ENCODE results near the gene NCAPD2. TPM values are rescaled to one million over a fixed set of nuclear protein-coding genes. Genes with fewer than 3 reads are reported as not detected.

The NCAPD2 gene
- total and polyA plus RNA-seq, 7 experiments from 2014 or later = 24.4 to 121 (median 38.4) TPM

GRCh38 chr12:6573001-6573400, 79.1 kb downstream of the NCAPD2 start:
- Mint-ChIP-seq H3K4me1 (peaks cover 0 to 29% (median 22%) of the 10 kb centered on the region in 7 donors), H3K36me3 (peaks cover 15 to 43% (median 29%) of the 10 kb centered on the region in 5 donors), H3K9me3 (peaks cover 0 to 1% (median 0%) of the 10 kb centered on the region in 11 donors), H3K27ac (peak overlapping the region in 4 of 9 donors; percentile 32 to 57 (median 54)), H3K27me3 (no peaks in the 10 kb centered on the region), H3K4me3 (no peak overlapping the region)
- intact Hi-C loops (cut with micrococcal nuclease) = no loop called here
- Histone ChIP-seq H3K36me3 (ENCODE audit: control insufficient read depth in 2 of 3, insufficient read depth in 3 of 3, low read length in 3 of 3) (peaks cover 11 to 73% (median 27%) of the 10 kb centered on the region in 3 experiments), H3K9me3 (ENCODE audit: control insufficient read depth in 2 of 3, low read length in 3 of 3) (no peaks in the 10 kb centered on the region), H3K4me1 (ENCODE audit: control insufficient read depth in 2 of 2, insufficient read depth in 2 of 2, low read length in 2 of 2) (peaks cover 0 to 4% of the 10 kb centered on the region in 2 donors), H3K27ac (ENCODE audit: low read depth, low read length) (no peak overlapping the region), H3K4me3 (ENCODE audit: low read length) (no peak overlapping the region), H3K27me3 (ENCODE audit: control insufficient read depth in 2 of 2, insufficient read depth in 2 of 2, low read length in 2 of 2) (no peaks in the 10 kb centered on the region)
- POLR2A ChIA-PET = interaction anchor here (0.6 to 0.8 kb wide), 2 partner anchors 19 to 76 kb away, joined by 3 read pairs; no protein-coding TSS in a partner anchor
- CTCF ChIA-PET = interaction anchor here (0.6 to 1.1 kb wide), 2 partner anchors 11 to 66 kb away, joined by 3 to 4 read pairs; no protein-coding TSS in a partner anchor
- DNase-seq (no peak), ATAC-seq (no peak)

DNA sequence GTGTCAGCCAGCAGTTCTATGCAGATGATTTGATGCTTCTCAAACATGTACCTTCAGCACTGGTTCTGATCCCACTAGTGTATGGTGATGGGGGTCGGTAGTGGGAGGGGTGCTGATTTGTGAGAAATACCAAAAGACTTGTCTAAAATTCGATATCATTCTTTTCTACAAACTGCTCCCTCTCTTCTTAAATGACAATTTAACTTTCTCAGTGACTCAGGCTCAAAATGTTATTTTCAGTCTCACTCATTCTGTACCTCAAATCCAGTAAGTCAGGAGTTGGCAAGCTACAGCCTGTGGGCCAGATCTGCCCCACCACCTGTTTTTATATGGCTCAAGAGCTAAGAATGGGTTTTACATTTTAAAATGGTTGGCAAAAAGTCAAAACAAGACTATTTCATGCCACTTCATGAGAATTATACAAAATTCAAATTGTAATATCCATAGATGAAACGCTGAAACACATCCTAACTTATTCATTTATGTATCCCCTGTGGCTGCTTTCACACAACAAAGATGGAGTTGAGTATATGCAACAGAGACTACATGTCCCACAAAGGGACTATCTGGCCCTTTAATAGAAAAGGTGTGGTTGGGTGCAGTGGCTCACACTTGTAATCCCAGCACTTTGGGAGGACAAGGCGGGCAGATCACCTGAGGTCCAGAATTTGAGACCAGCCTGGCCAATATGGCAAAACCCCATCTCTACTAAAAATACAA, 80.8 kb downstream of the NCAPD2 start:
- intact Hi-C loops (cut with micrococcal nuclease) = no loop called here
- H3K36me3 Mint-ChIP-seq = peaks cover 18 to 50% (median 29%) of the 10 kb centered on the region in 5 donors
- no peaks in the 10 kb centered on the region for H3K27me3 Mint-ChIP-seq
- peaks cover 11 to 82% (median 35%) of the 10 kb centered on the region in 3 experiments for H3K36me3 ChIP-seq (ENCODE audit: control insufficient read depth in 2 of 3, insufficient read depth in 3 of 3, low read length in 3 of 3)
- no peaks in the 10 kb centered on the region for H3K27me3 ChIP-seq (ENCODE audit: control insufficient read depth in 2 of 2, insufficient read depth in 2 of 2, low read length in 2 of 2)
- no peak overlapping the region for H3K27ac ChIP-seq (ENCODE audit: low read depth, low read length)
- ChIA-PET CTCF (no interaction called here), POLR2A (interaction anchor here (0.5 to 0.6 kb wide), 2 partner anchors 159 to 170 kb away, joined by 3 to 4 read pairs; no protein-coding TSS in a partner anchor)
- ATAC-seq = no peak
- peak overlapping the region in 8 of 9 donors; percentile 6 to 81 (median 44) for H3K27ac Mint-ChIP-seq
- no peaks in the 10 kb centered on the region for H3K9me3 Mint-ChIP-seq
- no peak overlapping the region for H3K4me3 Mint-ChIP-seq
- H3K4me1 ChIP-seq (ENCODE audit: control insufficient read depth in 2 of 2, insufficient read depth in 2 of 2, low read length in 2 of 2) = no peaks in the 10 kb centered on the region
- peaks cover 0 to 21% (median 13%) of the 10 kb centered on the region in 7 donors for H3K4me1 Mint-ChIP-seq
- DNase-seq = no peak
- no peaks in the 10 kb centered on the region for H3K9me3 ChIP-seq (ENCODE audit: control insufficient read depth in 2 of 3, low read length in 3 of 3)
- H3K4me3 ChIP-seq (ENCODE audit: low read length) = no peak overlapping the region

- Mint-ChIP-seq H3K9me3 (no peaks in the 10 kb centered on the region), H3K27me3 (no peaks in the 10 kb centered on the region), H3K4me1 (peaks cover 0 to 13% (median 6%) of the 10 kb centered on the region in 7 donors), H3K36me3 (peaks cover 18 to 50% (median 29%) of the 10 kb centered on the region in 5 donors), H3K4me3 (no peak overlapping the region), H3K27ac (peak overlapping the region in 5 of 9 donors; percentile 3 to 69 (median 66))
- intact Hi-C loops (cut with micrococcal nuclease) = no loop called here
- ChIA-PET CTCF (interaction anchor here (0.6 kb wide), 1 partner anchor 247 kb away, joined by 3 read pairs; no protein-coding TSS in a partner anchor), POLR2A (interaction anchor here (0.7 to 1.2 kb wide), 3 partner anchors 9 to 214 kb away, joined by 3 to 6 read pairs (median 5); no protein-coding TSS in a partner anchor)
- no peaks in the 10 kb centered on the region for H3K27me3 ChIP-seq (ENCODE audit: control insufficient read depth in 2 of 2, insufficient read depth in 2 of 2, low read length in 2 of 2)
- no peak for DNase-seq
- no peak overlapping the region for H3K4me3 ChIP-seq (ENCODE audit: low read length)
- ATAC-seq = no peak
- no peak overlapping the region for H3K27ac ChIP-seq (ENCODE audit: low read depth, low read length)
- H3K9me3 ChIP-seq (ENCODE audit: control insufficient read depth in 2 of 3, low read length in 3 of 3) = no peaks in the 10 kb centered on the region
- H3K4me1 ChIP-seq (ENCODE audit: control insufficient read depth in 2 of 2, insufficient read depth in 2 of 2, low read length in 2 of 2) = no peaks in the 10 kb centered on the region
- peaks cover 11 to 84% (median 35%) of the 10 kb centered on the region in 3 experiments for H3K36me3 ChIP-seq (ENCODE audit: control insufficient read depth in 2 of 3, insufficient read depth in 3 of 3, low read length in 3 of 3)
Observed at GRCh38 chr12:6575648-6576047, 81.7 kb downstream of the NCAPD2 start.

Other genes starting within 250 kb of the NCAPD2 start
- gene PLEKHG6, start 183.4 kb upstream of the NCAPD2 start, total RNA-seq = not detected
- 1 to 10 TPM in 1 of 2 donors, under 1 TPM in 1; 0.15 to 1.3 TPM for gene PLEKHG6, start 183.4 kb upstream of the NCAPD2 start, polyA plus RNA-seq
- gene TNFRSF1A, start 152.0 kb upstream of the NCAPD2 start, total RNA-seq = 10 to 100 TPM; 40.9 to 99.4 (median 67.3) TPM
- 10 to 100 TPM; 24.1 to 46.3 TPM for gene TNFRSF1A, start 152.0 kb upstream of the NCAPD2 start, polyA plus RNA-seq
- gene SCNN1A, start 118.5 kb upstream of the NCAPD2 start, total RNA-seq = 1 to 10 TPM in 4 of 5 experiments, under 1 TPM in 1; 0.22 to 5.3 (median 3.6) TPM
- 1 to 10 TPM in 1 of 2 donors, under 1 TPM in 1; 0.84 to 1.2 TPM for gene SCNN1A, start 118.5 kb upstream of the NCAPD2 start, polyA plus RNA-seq
- gene LTBR, start 109.9 kb upstream of the NCAPD2 start, total RNA-seq = 10 to 100 TPM in 1 of 5 experiments, 1 to 10 TPM in 3, under 1 TPM in 1; 0.34 to 25.2 (median 2.2) TPM
- gene LTBR, start 109.9 kb upstream of the NCAPD2 start, polyA plus RNA-seq = not detected
- 100 to 1,000 TPM in 4 of 5 experiments, 10 to 100 TPM in 1; 74.1 to 217 (median 130) TPM for gene CD27, start 49.1 kb upstream of the NCAPD2 start, total RNA-seq
- gene CD27, start 49.1 kb upstream of the NCAPD2 start, polyA plus RNA-seq = 100 to 1,000 TPM; 560 to 590 TPM
- gene TAPBPL, start 42.1 kb upstream of the NCAPD2 start, total RNA-seq = 10 to 100 TPM; 23.0 to 65.4 (median 52.9) TPM
- 100 to 1,000 TPM in 1 of 2 donors, 10 to 100 TPM in 1; 48.7 to 104 TPM for gene TAPBPL, start 42.1 kb upstream of the NCAPD2 start, polyA plus RNA-seq
- gene VAMP1, start 23.4 kb upstream of the NCAPD2 start, total RNA-seq = 100 to 1,000 TPM in 2 of 5 experiments, 10 to 100 TPM in 3; 38.7 to 123 (median 47.9) TPM
- 10 to 100 TPM; 10.9 to 14.0 TPM for gene VAMP1, start 23.4 kb upstream of the NCAPD2 start, polyA plus RNA-seq
- gene MRPL51, start 840 bp upstream of the NCAPD2 start, total RNA-seq = 100 to 1,000 TPM in 1 of 5 experiments, 10 to 100 TPM in 4; 22.5 to 208 (median 80.9) TPM
- gene MRPL51, start 840 bp upstream of the NCAPD2 start, polyA plus RNA-seq = 100 to 1,000 TPM; 204 to 220 TPM
- gene GAPDH, start 40.4 kb downstream of the NCAPD2 start, total RNA-seq = 1,000 to 10,000 TPM in 1 of 5 experiments, 100 to 1,000 TPM in 4; 330 to 4,503 (median 379) TPM
- gene GAPDH, start 40.4 kb downstream of the NCAPD2 start, polyA plus RNA-seq = 1,000 to 10,000 TPM; 1,202 to 1,413 TPM
- gene IFFO1, start 61.9 kb downstream of the NCAPD2 start, total RNA-seq = 10 to 100 TPM; 28.2 to 55.9 (median 45.9) TPM
- 10 to 100 TPM in 1 of 2 donors, 1 to 10 TPM in 1; 5.4 to 11.4 TPM for gene IFFO1, start 61.9 kb downstream of the NCAPD2 start, polyA plus RNA-seq
- 100 to 1,000 TPM in 1 of 5 experiments, 10 to 100 TPM in 4; 74.4 to 102 (median 87.6) TPM for gene NOP2, start 74.2 kb downstream of the NCAPD2 start, total RNA-seq
- 10 to 100 TPM; 24.2 to 53.7 TPM for gene NOP2, start 74.2 kb downstream of the NCAPD2 start, polyA plus RNA-seq
- gene CHD4, start 113.3 kb downstream of the NCAPD2 start, total RNA-seq = 100 to 1,000 TPM; 246 to 387 (median 267) TPM
- 10 to 100 TPM; 41.8 to 91.4 TPM for gene CHD4, start 113.3 kb downstream of the NCAPD2 start, polyA plus RNA-seq
- 1 to 10 TPM; 3.3 to 8.3 (median 6.4) TPM for gene LPAR5, start 141.9 kb downstream of the NCAPD2 start, total RNA-seq
- gene LPAR5, start 141.9 kb downstream of the NCAPD2 start, polyA plus RNA-seq = 1 to 10 TPM; 6.6 to 6.9 TPM
- 10 to 100 TPM in 2 of 5 experiments, 1 to 10 TPM in 3; 2.3 to 23.0 (median 6.6) TPM for gene ACRBP, start 153.3 kb downstream of the NCAPD2 start, total RNA-seq
- 1 to 10 TPM in 1 of 2 donors, under 1 TPM in 1; 0.27 to 1.1 TPM for gene ACRBP, start 153.3 kb downstream of the NCAPD2 start, polyA plus RNA-seq
- gene ING4, start 169.0 kb downstream of the NCAPD2 start, total RNA-seq = 100 to 1,000 TPM in 1 of 5 experiments, 10 to 100 TPM in 4; 33.1 to 101 (median 39.6) TPM
- 100 to 1,000 TPM; 103 to 106 TPM for gene ING4, start 169.0 kb downstream of the NCAPD2 start, polyA plus RNA-seq
- 10 to 100 TPM; 62.8 to 98.2 (median 85.4) TPM for gene ZNF384, start 195.3 kb downstream of the NCAPD2 start, total RNA-seq
- gene ZNF384, start 195.3 kb downstream of the NCAPD2 start, polyA plus RNA-seq = 10 to 100 TPM; 23.8 to 36.8 TPM
- 1 to 10 TPM in 3 of 5 experiments, under 1 TPM in 1, not detected in 1; 0.64 to 1.7 (median 1.2) TPM for gene PIANP, start 206.7 kb downstream of the NCAPD2 start, total RNA-seq
- under 1 TPM; 0.22 to 0.53 TPM for gene PIANP, start 206.7 kb downstream of the NCAPD2 start, polyA plus RNA-seq
- 10 to 100 TPM; 21.9 to 38.7 (median 30.1) TPM for gene COPS7A, start 229.9 kb downstream of the NCAPD2 start, total RNA-seq
- gene COPS7A, start 229.9 kb downstream of the NCAPD2 start, polyA plus RNA-seq = 10 to 100 TPM; 43.0 to 48.0 TPM

All from naive thymus-derived CD4-positive, alpha-beta T cell (primary cell).